ENCODE results near the gene DDIT4. TPM values are rescaled to one million over a fixed set of nuclear protein-coding genes. Genes with fewer than 3 reads are reported as not detected.

Gene DDIT4
- total and polyA plus RNA-seq, 9 of the 15 experiments (the other 6 are each of a cell fraction or from before 2014, with no cell fraction given): 8.2 to 675 (median 159) TPM

GRCh38 chr10:72257051-72257892, 16.5 kb upstream of the DDIT4 start (continued):
- peak; percentile 30; the same call in 1 of the 2 replicates for TF ChIP-seq JUND (IDR thresholded peaks at IDR 0.05; ENCODE audit: borderline replicate concordance, low read depth, low read length)
- peak; percentile 54; the same call in 1 of the 3 replicates for TF ChIP-seq JUND (tag; IDR thresholded peaks at IDR 0.05; ENCODE audit: borderline replicate concordance, low read depth, low read length)
- TF ChIP-seq, protein P1, sequence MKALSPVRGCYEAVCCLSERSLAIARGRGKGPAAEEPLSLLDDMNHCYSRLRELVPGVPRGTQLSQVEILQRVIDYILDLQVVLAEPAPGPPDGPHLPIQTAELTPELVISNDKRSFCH (CRISPR knock-in tag; IDR thresholded peaks at IDR 0.05): no peak
- TF ChIP-seq, protein P1 (tag; IDR thresholded peaks at IDR 0.05): no peak
- no peak for TF ChIP-seq ZNF184 (CRISPR knock-in tag; IDR thresholded peaks at IDR 0.05)
- TF ChIP-seq KHSRP (IDR thresholded peaks at IDR 0.05): no peak
- no peak for TF ChIP-seq TEAD2 (tag; IDR thresholded peaks at IDR 0.05)
- TF ChIP-seq CXXC5 (CRISPR knock-in tag; IDR thresholded peaks at IDR 0.05): peak; percentile 30; the same call in 1 of the 2 replicates
- no peak for TF ChIP-seq RB1 (IDR thresholded peaks at IDR 0.05; ENCODE audit: low read depth)
- TF ChIP-seq ZNF134 (CRISPR knock-in tag; conservative IDR thresholded peaks at IDR 0.05): 0 out of 2 replicates have a peak, but pooled peaks have one; percentile 2
- TF ChIP-seq, protein P2, sequence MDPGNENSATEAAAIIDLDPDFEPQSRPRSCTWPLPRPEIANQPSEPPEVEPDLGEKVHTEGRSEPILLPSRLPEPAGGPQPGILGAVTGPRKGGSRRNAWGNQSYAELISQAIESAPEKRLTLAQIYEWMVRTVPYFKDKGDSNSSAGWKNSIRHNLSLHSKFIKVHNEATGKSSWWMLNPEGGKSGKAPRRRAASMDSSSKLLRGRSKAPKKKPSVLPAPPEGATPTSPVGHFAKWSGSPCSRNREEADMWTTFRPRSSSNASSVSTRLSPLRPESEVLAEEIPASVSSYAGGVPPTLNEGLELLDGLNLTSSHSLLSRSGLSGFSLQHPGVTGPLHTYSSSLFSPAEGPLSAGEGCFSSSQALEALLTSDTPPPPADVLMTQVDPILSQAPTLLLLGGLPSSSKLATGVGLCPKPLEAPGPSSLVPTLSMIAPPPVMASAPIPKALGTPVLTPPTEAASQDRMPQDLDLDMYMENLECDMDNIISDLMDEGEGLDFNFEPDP (CRISPR knock-in tag; IDR thresholded peaks at IDR 0.05): no peak
- no peak for TF ChIP-seq ZNF785 (CRISPR knock-in tag; IDR thresholded peaks at IDR 0.05)
- TF ChIP-seq THRAP3 (IDR thresholded peaks at IDR 0.05; ENCODE audit: borderline replicate concordance): no peak
- TF ChIP-seq CC2D1A (IDR thresholded peaks at IDR 0.05): peak; percentile 81; the same call in 1 of the 2 replicates
- no peak for TF ChIP-seq NFRKB (IDR thresholded peaks at IDR 0.05; ENCODE audit: low read depth)
- no peak for TF ChIP-seq ZNF57 (CRISPR knock-in tag; IDR thresholded peaks at IDR 0.05)
- no peak for TF ChIP-seq KDM2B (CRISPR knock-in tag; IDR thresholded peaks at IDR 0.05)
- TF ChIP-seq, protein P3, sequence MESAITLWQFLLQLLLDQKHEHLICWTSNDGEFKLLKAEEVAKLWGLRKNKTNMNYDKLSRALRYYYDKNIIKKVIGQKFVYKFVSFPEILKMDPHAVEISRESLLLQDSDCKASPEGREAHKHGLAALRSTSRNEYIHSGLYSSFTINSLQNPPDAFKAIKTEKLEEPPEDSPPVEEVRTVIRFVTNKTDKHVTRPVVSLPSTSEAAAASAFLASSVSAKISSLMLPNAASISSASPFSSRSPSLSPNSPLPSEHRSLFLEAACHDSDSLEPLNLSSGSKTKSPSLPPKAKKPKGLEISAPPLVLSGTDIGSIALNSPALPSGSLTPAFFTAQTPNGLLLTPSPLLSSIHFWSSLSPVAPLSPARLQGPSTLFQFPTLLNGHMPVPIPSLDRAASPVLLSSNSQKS (CRISPR knock-in tag; IDR thresholded peaks at IDR 0.05): no peak
- no peak for TF ChIP-seq XRCC4 (IDR thresholded peaks at IDR 0.05; ENCODE audit: extremely low read depth, insufficient read depth, insufficient read length)
- TF ChIP-seq HCFC1 (IDR thresholded peaks at IDR 0.05; ENCODE audit: low read depth, low read length): no peak
- no peak for TF ChIP-seq PTRF (tag; IDR thresholded peaks at IDR 0.05)
- TF ChIP-seq TSC22D4 (tag; IDR thresholded peaks at IDR 0.05): no peak
- no peak for TF ChIP-seq BCL6 (CRISPR knock-in tag; IDR thresholded peaks at IDR 0.05)
- TF ChIP-seq SIX5 (IDR thresholded peaks at IDR 0.05; ENCODE audit: borderline replicate concordance in 1 of 2, insufficient read depth in 1 of 2, low read depth in 1 of 2, low read length in 2 of 2): no peak
- TF ChIP-seq ZNF436 (CRISPR knock-in tag; IDR thresholded peaks at IDR 0.05): no peak
- no peak for TF ChIP-seq ZFP30 (CRISPR knock-in tag; IDR thresholded peaks at IDR 0.05; ENCODE audit: borderline replicate concordance)
- peak; percentile 29 for TF ChIP-seq RBM25 (IDR thresholded peaks at IDR 0.05; ENCODE audit: low read depth, low read length, severe bottlenecking)
